COLO668 (cell line): ENCODE data around the gene RBM12.

Experiments used
- DNase-seq: peaks from one replicate; lab custom pipeline; 2025; ENCODE audit not compliant: unreplicated experiment; lab: John Stamatoyannopoulos, UW

The RBM12 gene

GRCh38 chr20:35654415-35654814 lies 10.3 kb downstream of the RBM12 start:
- no peak for DNase-seq

DNA sequence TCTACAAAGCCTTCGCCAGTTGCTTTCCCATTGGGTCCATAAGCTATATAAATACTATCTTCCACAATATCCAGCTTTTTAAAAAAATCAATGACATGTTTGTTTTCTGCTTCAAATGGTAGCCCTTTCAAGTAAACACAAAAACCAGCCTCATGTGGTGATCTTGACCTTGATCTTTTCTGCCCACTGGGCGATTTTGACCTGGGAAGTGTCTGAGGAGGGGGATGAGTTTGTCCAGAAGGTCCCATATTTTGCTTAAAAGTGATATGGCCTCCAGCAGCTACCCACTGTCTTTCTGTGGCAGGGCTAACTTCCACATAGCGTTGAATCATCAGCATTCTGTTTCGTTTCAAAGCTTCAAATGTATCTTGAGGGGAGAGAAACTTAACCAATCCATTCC lies 10.8 kb downstream of the RBM12 start:
- DNase-seq: no peak

- DNase-seq: no peak
Observed at GRCh38 chr20:35653430-35653734, 11.3 kb downstream of the RBM12 start.

DNA sequence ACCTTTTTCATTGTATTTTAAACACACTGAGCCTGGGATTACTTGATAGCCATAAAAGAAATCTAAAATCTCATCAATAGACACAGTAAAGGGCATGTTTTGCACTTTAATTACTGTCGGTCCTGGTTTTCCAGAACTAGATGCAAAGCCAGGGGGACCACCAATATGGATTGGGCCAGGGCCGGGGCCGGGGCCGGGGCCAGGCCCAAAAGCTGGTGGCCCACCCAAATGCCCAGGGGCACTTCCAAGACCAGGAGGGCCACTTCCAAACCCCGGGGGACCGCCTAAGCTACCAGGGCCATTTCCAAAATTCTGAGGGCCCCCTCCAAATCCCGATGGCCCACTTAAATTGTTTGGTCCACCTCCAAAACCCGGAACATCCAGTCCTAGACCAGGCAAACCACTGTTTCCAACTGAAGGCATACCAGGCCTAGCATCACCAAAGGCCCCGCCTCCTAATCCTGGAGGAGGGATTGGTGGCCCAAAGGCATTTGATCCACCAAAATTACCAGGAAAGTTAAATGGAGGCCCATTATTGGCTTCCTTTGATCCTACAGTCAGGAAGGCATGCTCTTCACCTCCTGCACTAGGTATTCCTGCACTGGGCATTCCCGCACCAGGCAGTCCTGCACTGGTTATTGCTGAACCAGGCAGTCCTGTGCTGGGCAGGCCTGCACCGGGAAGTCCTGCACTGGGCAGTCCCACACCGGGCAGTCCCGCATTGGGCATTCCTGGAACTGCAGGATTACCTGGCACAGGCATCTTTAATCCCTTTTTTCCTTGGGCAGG lies 11.9 kb downstream of the RBM12 start:
- no peak for DNase-seq

DNA sequence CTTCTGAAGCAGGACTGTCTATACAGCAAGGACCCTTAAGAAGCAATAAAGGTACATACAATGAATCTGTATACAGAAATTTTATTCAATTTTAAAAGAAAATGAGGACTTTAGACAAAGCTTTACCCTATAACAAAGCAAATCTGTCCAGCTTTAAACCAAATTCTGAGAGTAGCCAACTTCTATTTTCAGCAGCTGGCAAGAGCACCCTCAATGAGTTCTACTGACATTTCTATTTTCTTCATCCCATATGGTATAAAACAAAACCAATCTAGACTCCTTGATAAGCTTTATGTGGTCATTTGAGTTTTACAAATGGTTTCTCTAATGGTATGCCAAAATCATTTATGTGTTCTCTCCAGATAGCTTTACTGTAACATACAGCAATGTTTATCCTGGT lies 12.7 kb downstream of the RBM12 start:
- no peak for DNase-seq

- no peak for DNase-seq
Observed at GRCh38 chr20:35650632-35651031, 14.1 kb downstream of the RBM12 start.

GRCh38 chr20:35648836-35649235 lies 15.9 kb downstream of the RBM12 start:
- DNase-seq: no peak

DNA sequence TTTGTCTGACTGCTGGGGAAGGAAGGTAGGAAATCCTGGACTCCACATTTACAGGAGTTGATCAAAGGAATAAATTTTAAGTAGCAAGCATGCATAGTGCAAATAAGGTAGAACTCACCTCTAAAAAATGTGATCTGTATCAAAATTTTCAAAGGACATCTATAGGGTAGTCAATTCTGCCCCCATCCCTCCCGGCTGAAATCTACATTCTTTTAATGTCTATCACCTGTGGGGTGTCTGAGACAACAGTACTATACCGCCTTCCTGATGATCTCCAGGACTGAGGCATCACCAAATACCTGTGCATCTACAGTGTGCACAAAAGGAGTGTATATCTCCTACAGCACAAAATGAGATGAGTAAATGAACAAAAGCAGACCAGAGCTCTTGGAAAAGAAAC lies 19.9 kb downstream of the RBM12 start:
- DNase-seq: no peak

GRCh38 chr20:35643045-35643444 lies 21.7 kb downstream of the RBM12 start:
- DNase-seq: no peak

DNA sequence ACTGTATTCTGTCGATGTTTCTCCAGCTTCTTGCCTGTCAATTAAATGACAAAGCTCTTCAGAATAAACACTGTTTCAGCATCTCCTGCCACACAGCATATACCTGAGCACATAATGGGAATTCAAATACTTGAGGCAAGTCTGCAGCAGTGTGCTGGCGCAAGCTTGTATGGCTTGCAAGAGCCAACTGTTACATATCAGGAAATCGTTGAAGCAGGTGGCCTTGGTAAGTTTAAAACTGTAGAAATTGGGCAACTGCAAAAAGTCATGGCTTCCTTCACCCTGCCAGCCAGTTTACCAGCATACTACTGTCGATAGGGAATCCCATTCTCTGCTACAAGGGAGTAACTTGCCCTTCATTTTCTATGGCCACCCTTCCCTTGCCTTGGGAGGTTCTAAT lies 23.0 kb downstream of the RBM12 start:
- DNase-seq: no peak

DNA sequence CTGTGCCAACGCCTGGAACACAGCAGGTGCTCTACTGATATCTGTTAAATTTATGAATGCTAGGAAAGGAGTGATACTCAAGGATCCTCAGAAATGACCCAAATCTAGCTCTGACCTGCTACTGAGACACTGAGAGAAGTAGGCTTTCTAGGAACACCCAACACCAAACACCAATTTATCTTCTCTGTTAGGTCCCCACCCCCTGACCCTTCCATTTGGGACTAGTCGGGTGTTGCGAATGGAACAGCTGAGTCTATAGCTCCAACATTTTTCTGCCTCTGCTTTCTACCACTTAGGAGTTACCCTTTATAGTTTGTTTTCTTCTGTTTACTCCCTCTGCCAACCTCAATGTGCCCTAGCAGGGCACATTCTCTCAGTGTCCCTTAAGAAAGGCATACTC lies 24.0 kb downstream of the RBM12 start:
- no peak for DNase-seq

GRCh38 chr20:35638751-35639150 lies 25.9 kb downstream of the RBM12 start:
- no peak for DNase-seq

GRCh38 chr20:35637276-35637675 lies 27.4 kb downstream of the RBM12 start:
- DNase-seq: no peak

DNA sequence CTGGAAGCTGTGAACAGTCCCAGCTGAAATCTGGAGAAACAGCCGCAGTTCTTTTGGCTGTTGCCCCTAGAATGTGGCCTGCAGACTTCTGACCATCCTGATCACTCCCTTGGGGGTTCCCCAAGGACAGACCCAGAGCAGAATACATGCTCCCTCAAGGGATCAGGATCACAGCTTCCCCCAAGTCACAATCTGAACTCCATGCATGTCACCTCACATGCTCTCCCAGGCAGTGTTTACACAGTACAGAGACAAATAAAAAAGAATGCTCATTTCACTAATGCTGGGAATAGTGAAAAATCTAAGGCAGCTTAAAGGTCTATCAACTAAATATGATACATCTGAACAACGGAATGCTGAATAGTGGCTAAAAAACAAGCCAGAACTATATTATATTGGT lies 28.6 kb downstream of the RBM12 start:
- DNase-seq: no peak

DNA sequence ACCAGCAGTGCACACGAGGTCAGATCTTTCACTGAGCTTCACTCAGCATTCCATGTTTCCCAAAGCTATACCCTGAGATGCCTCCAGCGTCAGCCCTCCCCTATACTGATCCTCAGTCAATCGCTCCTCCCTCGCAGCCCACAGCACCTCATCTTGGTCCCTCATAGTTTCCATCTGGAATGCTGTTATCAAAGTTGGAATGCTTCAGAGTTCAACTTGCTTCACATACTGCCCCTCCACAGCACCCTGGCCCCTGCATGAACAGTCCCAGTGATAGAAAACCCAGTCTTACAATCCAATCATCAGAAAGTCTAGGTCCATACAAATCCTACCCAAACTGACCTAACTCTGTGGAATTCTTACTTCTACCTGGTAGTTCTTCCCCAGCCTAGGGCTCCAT lies 29.0 kb downstream of the RBM12 start:
- no peak for DNase-seq

DNA sequence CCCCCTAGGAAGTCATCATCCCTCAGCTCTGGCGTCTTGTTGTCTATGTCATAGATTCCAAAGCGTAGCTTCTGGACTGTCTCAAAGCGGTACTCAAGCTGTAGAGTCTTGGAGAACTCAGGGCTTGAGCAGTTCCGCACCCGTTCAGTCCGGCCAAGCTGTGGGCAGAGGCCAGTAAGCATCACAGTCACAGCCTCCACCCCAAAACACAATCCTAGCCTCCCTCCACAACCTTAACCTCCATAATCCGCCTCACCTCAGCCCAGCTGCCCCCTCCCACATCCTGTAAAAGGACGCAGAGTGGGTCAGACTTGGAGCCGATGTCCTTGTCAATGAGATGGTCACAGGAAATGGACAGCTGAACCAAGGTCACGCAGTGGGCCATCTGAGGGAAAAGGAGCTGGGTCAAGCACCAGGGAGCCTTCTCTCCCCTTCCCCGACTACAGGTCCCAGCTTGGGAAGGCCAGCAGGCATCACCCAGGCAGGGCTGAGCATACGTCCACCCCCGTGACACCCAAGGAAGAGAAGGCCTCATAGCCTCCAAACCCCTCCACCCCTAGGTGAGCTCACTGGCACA lies 32.1 kb downstream of the RBM12 start:
- no peak for DNase-seq

- no peak for DNase-seq
Observed at GRCh38 chr20:35630636-35631035, 34.1 kb downstream of the RBM12 start.

DNA sequence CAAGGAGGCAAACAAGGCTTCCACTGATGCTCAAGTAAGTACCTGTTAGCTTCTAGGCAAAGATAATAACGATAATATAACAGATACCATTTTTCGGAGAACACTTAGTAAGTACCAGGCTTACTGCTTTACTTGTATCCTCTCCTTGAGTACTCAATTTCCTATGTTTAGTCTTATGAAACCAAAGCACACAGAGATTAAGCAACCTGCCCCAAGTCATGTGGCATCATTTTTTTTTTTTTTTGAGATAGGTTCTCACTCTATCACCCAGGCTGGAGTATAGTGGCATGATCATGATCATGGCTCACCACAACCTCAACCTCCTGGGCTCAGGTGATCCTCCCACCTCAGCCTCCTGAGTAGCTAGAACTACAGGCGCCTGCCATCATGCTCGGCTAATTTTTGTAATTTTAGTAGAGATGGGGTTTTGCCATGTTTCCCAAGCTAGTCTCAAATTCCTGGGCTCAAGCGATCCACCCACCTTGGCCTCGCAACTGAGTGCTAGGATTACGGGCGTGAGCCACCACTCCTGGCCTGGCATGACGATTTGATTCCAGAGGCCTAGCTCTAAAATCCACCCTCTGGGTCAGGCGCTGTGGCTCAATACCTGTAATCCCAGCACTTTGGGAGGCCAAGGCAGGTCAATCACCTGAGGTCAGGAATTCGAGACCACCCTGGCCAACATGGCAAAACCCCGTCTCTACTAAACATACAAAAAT lies 35.1 kb downstream of the RBM12 start:
- no peak for DNase-seq

- no peak for DNase-seq
Observed at GRCh38 chr20:35627121-35627520, 37.6 kb downstream of the RBM12 start.

DNA sequence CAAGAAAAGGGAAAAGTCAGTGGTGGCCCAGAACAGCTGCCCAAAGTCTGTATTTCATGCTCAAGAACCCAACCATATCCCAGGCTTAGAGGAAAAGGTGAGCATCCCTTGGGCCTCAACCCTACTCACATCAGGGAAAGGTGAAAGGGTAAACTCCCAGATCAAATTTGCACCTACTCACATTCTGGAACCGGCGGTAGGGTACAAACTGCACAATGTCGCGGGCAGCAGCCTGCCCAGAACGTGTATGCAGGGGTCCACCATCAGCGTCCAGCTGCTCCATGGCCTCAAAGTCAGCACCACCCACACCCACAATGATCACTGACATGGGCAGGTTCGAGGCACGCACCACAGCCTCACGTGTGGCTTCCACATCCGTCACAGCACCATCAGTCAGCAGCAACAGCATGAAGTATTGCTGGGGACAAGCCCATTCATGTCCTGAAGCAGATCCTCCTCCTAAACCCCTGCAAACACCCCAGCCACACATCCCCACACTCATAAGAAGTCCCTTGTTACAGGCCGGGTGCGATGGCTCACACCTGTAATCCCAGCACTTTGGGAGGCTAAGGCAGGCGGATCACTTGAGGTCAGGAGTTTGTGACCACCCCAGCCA lies 38.2 kb downstream of the RBM12 start:
- no peak for DNase-seq

DNA sequence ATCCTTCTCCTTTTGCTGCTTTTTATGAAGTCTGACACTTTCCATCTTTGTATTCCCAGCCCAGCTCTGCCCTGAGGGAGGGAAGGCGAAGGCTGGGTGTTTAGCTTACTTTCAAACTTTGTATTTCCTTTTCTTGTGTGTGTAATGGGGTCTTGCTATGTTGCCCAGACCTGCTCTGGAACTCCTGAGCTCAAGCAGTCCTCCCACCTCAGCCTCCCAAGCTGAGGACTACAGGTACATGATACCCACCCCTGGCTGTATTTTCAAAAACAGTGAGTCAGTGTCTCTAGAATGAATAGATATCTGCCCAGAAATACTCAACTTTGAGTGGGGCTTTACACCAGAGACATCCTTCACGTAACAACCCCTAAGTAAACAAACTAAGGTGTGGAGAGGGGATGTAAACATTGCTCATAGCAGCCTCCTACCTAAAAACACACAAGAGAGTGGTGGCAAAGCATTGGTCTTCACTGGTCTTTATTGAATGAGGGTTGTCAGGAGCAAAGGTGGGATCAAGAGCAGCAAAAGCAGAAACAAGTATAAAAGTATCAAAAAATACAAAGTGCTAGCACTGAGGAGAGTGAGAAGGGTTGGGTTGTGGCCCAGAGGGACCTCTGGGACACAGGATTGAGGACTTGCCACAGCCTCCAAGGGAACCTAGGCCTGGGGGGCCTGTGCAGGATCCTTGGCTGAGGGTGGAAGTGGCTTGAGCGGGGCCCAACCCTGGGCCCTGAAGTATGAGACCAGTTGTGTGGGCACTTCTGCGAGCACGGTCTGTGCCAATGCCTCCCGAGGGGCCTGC lies 38.9 kb downstream of the RBM12 start:
- no peak for DNase-seq
